Keratinocyte (primary cell): Measurements from ENCODE around the gene ASCC3. TPM values are rescaled to one million over a fixed set of nuclear protein-coding genes. Genes with fewer than 3 reads are reported as not detected.

Experiments
- DNase-seq: peaks from one replicate; pipeline ENCODE4 v3.0.0-alpha.2; 2011; ENCODE audit warnings: low read depth, missing footprints, low spot score
- FAIRE-seq: peaks from 2 replicates; lab custom pipeline; 2011; peaks lifted over from hg19 to GRCh38; lab: Jason Lieb, UNC
- H2AFZ ChIP-seq: 2 replicates; pipeline ENCODE4 v1.6.0; 2012; ENCODE audit warnings: low read length, control low read depth, inconsistent platforms; ENCODE audit not compliant: control insufficient read depth
- H3K27ac ChIP-seq: 2 replicates; pipeline ENCODE4 v1.5.1; 2011; ENCODE audit warnings: low read length; ENCODE audit not compliant: control insufficient read depth, insufficient read depth
- H3K27me3 ChIP-seq: 3 replicates; pipeline ENCODE4 v1.6.0; 2011; ENCODE audit warnings: low read length; ENCODE audit not compliant: control insufficient read depth, insufficient read depth; ENCODE audit errors: extremely low read depth
- H3K36me3 ChIP-seq, 2 experiments: 2 replicates in 1 of 2; 3 replicates in 1 of 2; pipeline ENCODE4 v1.5.1; 2011; ENCODE audit warnings: low read length in 2 of 2, mild to moderate bottlenecking in 1 of 2; ENCODE audit not compliant: control insufficient read depth in 2 of 2, insufficient read depth in 2 of 2; ENCODE audit errors: extremely low read depth in 1 of 2
- H3K4me1 ChIP-seq: 3 replicates; pipeline ENCODE4 v1.5.1; 2011; ENCODE audit warnings: low read length; ENCODE audit not compliant: control insufficient read depth, insufficient read depth; ENCODE audit errors: extremely low read depth
- H3K4me2 ChIP-seq: 3 replicates; pipeline ENCODE4 v1.6.0; 2011; ENCODE audit warnings: low read depth, low read length; ENCODE audit not compliant: control insufficient read depth, insufficient read depth; ENCODE audit errors: extremely low read depth
- H3K4me3 ChIP-seq, 3 experiments: fragments of 200-600 bp in 1 of 3; sonication (generic) in 1 of 3; 2 replicates in 2 of 3; 3 replicates in 1 of 3; pipeline ENCODE4 v1.5.1; 2011 to 2016; ENCODE audit warnings: low read length in 3 of 3, mild to moderate bottlenecking in 3 of 3, control low read depth in 2 of 3, inconsistent platforms in 1 of 3, low read depth in 1 of 3, mixed read lengths in 1 of 3, mixed run types in 1 of 3, moderate library complexity in 1 of 3; ENCODE audit not compliant: control insufficient read depth in 2 of 3, insufficient read depth in 2 of 3; ENCODE audit errors: extremely low read depth in 1 of 3
- H3K79me2 ChIP-seq: 2 replicates; pipeline ENCODE4 v1.6.0; 2012; ENCODE audit warnings: low read length; ENCODE audit not compliant: control insufficient read depth, insufficient read depth
- H3K9ac ChIP-seq: 3 replicates; pipeline ENCODE4 v1.6.0; 2011; ENCODE audit warnings: low read length; ENCODE audit not compliant: control insufficient read depth, insufficient read depth; ENCODE audit errors: extremely low read depth
- H3K9me1 ChIP-seq: 3 replicates; pipeline ENCODE4 v1.6.0; 2011; ENCODE audit warnings: low read length; ENCODE audit not compliant: control insufficient read depth, insufficient read depth; ENCODE audit errors: extremely low read depth
- H3K9me3 ChIP-seq: 2 replicates; pipeline ENCODE4 v1.5.1; 2012; ENCODE audit warnings: low read depth, low read length; ENCODE audit not compliant: control insufficient read depth
- H4K20me1 ChIP-seq: 3 replicates; pipeline ENCODE4 v1.6.0; 2011; ENCODE audit warnings: low read length; ENCODE audit not compliant: control insufficient read depth, insufficient read depth; ENCODE audit errors: extremely low read depth
- CTCF ChIP-seq, 3 experiments: IDR thresholded peaks in 1 of 3; conservative IDR thresholded peaks in 1 of 3; optimal IDR thresholded peaks in 1 of 3; 2 replicates in 2 of 3; 3 replicates in 1 of 3; pipeline versions ENCODE3 to v1.5.1; 2011; ENCODE audit warnings: low read length in 3 of 3, mild to moderate bottlenecking in 3 of 3, moderate library complexity in 2 of 3, control low read depth in 1 of 3, inconsistent platforms in 1 of 3; ENCODE audit not compliant: insufficient read depth in 2 of 3; ENCODE audit errors: extremely low read depth in 1 of 3
- EZH2 ChIP-seq: IDR thresholded peaks from one replicate; pipeline ENCODE4 v1.6.1; 2012; ENCODE audit warnings: inconsistent platforms, mild to moderate bottlenecking, low read length, moderate library complexity
- dilution Hi-C: fragments of 300-500 bp; cut with MboI; formaldehyde crosslinking; loops from one replicate; pipeline ENCODE4 v1.7.0; 2020; ENCODE audit warnings: low sequenced_read_pairs; ENCODE audit not compliant: extremely low pct_ligation_motif_present
- polyA plus RNA-seq, 5 experiments: library from polyadenylated mRNA; depleted of rRNA in 3 of 5; stranded (reverse) in 3 of 5; stranded (forward) in 1 of 5; unstranded in 1 of 5; fragments of >200 nt; gene quantifications; 1 replicate in 1 of 5; 2 replicates in 3 of 5; 3 replicates in 1 of 5; pipeline versions ENCODE4 v1.2.1 to v1.2.3, GENCODE V29; 2011 to 2012; ENCODE audit warnings: missing spikeins in 2 of 5, low read depth in 1 of 5, low replicate concordance in 1 of 5

Gene ASCC3
- polyA plus RNA-seq, 1 donor (not counting 4 experiments of a cell fraction or from before 2014, with no cell fraction given), result 58.6 TPM

- H3K4me3 ChIP-seq, result no peak overlapping the region
- H3K79me2 ChIP-seq, result no peaks in the 10 kb centered on the region
- H3K27me3 ChIP-seq, result no peaks in the 10 kb centered on the region
- H2AFZ ChIP-seq, result no peak overlapping the region
- no peaks in the 10 kb centered on the region for H4K20me1 ChIP-seq
- no peak overlapping the region for H3K4me2 ChIP-seq
- H3K9me3 ChIP-seq, result no peaks in the 10 kb centered on the region
- no peak overlapping the region for H3K27ac ChIP-seq
- no peak for TF ChIP-seq EZH2
- TF ChIP-seq CTCF (optimal IDR thresholded peaks at IDR 0.05 in 1 of 3, IDR thresholded peaks at IDR 0.05 in 1 of 3, conservative IDR thresholded peaks at IDR 0.05 in 1 of 3; ENCODE audit: extremely low read depth in 1 of 3, insufficient read depth in 2 of 3, low read length in 3 of 3), result no peak
- dilution Hi-C loops, result no loop called here
- H3K4me1 ChIP-seq, result no peaks in the 10 kb centered on the region
- no peaks in the 10 kb centered on the region for H3K9me1 ChIP-seq
- DNase-seq (no peak), FAIRE-seq (no peak)
- H3K9ac ChIP-seq, result no peak overlapping the region
- H3K36me3 ChIP-seq, result no peaks in the 10 kb centered on the region
Observed at GRCh38 chr6:100670056-100670455, 211.1 kb downstream of the ASCC3 start.

- TF ChIP-seq CTCF (optimal IDR thresholded peaks at IDR 0.05 in 1 of 3, IDR thresholded peaks at IDR 0.05 in 1 of 3, conservative IDR thresholded peaks at IDR 0.05 in 1 of 3; ENCODE audit: extremely low read depth in 1 of 3, insufficient read depth in 2 of 3, low read length in 3 of 3) (no peak), EZH2 (no peak)
- H3K27ac ChIP-seq, result no peak overlapping the region
- DNase-seq, result no peak
- no peak overlapping the region for H3K4me3 ChIP-seq
- dilution Hi-C loops, result no loop called here
- no peak for FAIRE-seq
- H3K4me2 ChIP-seq, result no peak overlapping the region
- peaks cover 11% of the 10 kb centered on the region for H3K4me1 ChIP-seq
- no peaks in the 10 kb centered on the region for H3K79me2 ChIP-seq
- H4K20me1 ChIP-seq, result no peaks in the 10 kb centered on the region
- no peaks in the 10 kb centered on the region for H3K9me3 ChIP-seq
- H3K27me3 ChIP-seq, result no peaks in the 10 kb centered on the region
- no peaks in the 10 kb centered on the region for H3K9me1 ChIP-seq
- H3K36me3 ChIP-seq, result no peaks in the 10 kb centered on the region
- no peak overlapping the region for H3K9ac ChIP-seq
- H2AFZ ChIP-seq, result no peak overlapping the region
Observed at GRCh38 chr6:100665041-100665380, 216.1 kb downstream of the ASCC3 start.
